Spleen (tissue), 7 donors: ENCODE measurements around the gene AKT2.

ENCODE experiments used
- POLR2A ChIP-seq, 3 donors: fragments of 450-650 bp; IDR thresholded peaks; one replicate each; pipeline ENCODE4 v1.5.1; 2017; ENCODE audit warnings: antibody characterized with exemption in 3 of 3, mild to moderate bottlenecking in 1 of 3
- TF ChIP-seq, protein P1 (sequence below), 11 experiments: fragments of 200-600 bp in 7 of 11; fragments of 450-650 bp in 4 of 11; sonication (generic) in 4 of 11; IDR thresholded peaks in 8 of 11; conservative IDR thresholded peaks in 3 of 11; 1 replicate in 7 of 11; 2 replicates in 4 of 11; pipeline versions ENCODE4 v1.4.0 to v1.8.0; 2016 to 2021; ENCODE audit warnings: antibody characterized with exemption in 11 of 11, inconsistent platforms in 4 of 11, mild to moderate bottlenecking in 1 of 11
- donor health status: DM: no; HTN: no; CAD: no; lungs with moderate emphysema.
- donor health status: DM: no; HTN: no; CAD: no.
- donor health status: DM: no; HTN: no; CAD: no.

DNA sequence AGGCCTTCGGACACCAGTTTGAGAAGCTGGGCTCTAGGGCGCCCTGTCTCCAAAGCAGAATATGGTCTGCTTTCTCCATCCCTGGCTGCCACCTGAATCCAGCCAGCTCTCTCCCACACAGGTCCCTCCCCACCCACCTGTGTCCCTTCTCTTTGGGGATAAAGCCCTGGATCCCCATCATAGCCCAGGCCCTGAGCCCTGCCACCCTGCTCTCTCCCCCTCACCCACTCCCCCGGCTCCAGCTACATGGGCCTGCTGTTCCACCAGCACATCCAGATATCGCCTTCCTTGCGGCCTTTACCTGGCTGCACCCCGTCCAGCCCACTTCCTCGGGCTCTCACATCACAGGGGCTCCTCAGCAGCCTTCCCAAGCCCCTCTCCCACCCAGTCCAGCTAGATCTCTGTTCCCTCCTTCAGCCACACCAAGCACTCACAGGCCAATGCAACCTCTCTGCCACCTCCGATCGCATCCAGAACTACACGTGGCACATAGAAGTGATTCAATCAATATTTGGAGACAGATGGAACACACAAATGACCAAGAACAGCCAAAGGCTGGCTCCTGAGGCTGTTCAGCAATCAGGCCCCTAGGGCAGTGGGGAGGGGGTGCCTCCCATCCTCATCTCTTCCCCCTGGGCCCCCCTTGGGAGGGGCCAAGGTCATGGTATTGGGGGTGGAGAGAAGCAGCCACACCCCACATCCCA is 7.6 kb downstream of the AKT2 start:
- TF ChIP-seq POLR2A (IDR thresholded peaks at IDR 0.05), result no peak
- TF ChIP-seq, protein P1, sequence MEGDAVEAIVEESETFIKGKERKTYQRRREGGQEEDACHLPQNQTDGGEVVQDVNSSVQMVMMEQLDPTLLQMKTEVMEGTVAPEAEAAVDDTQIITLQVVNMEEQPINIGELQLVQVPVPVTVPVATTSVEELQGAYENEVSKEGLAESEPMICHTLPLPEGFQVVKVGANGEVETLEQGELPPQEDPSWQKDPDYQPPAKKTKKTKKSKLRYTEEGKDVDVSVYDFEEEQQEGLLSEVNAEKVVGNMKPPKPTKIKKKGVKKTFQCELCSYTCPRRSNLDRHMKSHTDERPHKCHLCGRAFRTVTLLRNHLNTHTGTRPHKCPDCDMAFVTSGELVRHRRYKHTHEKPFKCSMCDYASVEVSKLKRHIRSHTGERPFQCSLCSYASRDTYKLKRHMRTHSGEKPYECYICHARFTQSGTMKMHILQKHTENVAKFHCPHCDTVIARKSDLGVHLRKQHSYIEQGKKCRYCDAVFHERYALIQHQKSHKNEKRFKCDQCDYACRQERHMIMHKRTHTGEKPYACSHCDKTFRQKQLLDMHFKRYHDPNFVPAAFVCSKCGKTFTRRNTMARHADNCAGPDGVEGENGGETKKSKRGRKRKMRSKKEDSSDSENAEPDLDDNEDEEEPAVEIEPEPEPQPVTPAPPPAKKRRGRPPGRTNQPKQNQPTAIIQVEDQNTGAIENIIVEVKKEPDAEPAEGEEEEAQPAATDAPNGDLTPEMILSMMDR (IDR thresholded peaks at IDR 0.05 in 8 of 11, conservative IDR thresholded peaks at IDR 0.05 in 3 of 11), result no peak
